SK-N-SH (cell line): ENCODE data around the gene IGFBPL1. TPM values are rescaled to one million over a fixed set of nuclear protein-coding genes. Genes with fewer than 3 reads are reported as not detected.

Source experiments
- CTCF ChIA-PET: fragments of 300-600, 350-600 bp; formaldehyde crosslinking; extraction: SDS; loops from one replicate; lab custom pipeline; 2021; lab: Yijun Ruan, JAX
- POLR2A ChIA-PET: fragments of 350-600 bp; sonication (Branson Sonifier 250); formaldehyde crosslinking; extraction: SDS; loops from one replicate; lab custom pipeline; 2020; ENCODE audit warnings: antibody characterized with exemption, inconsistent platforms; lab: Yijun Ruan, JAX
- DNase-seq: peaks from one replicate; pipeline ENCODE4 v3.0.0; 2012
- H2AFZ ChIP-seq: fragments of 200-600 bp; sonication (generic); 2 replicates; pipeline ENCODE4 v1.8.1; 2016; ENCODE audit warnings: antibody characterized with exemption, mild to moderate bottlenecking, low read depth
- H3F3A ChIP-seq: fragments of 200-600 bp; sonication (generic); replicated peaks from 2 replicates; pipeline ENCODE3; 2016; ENCODE audit warnings: antibody characterized with exemption, mild to moderate bottlenecking; ENCODE audit not compliant: insufficient read depth
- H3K27ac ChIP-seq, 2 experiments: fragments of 200-500 bp in 1 of 2; fragments of 200-600 bp in 1 of 2; sonication (Bioruptor generic) in 1 of 2; sonication (generic), shearing (Covaris generic) in 1 of 2; 2 replicates each; pipeline versions ENCODE4 v1.5.1 to v1.6.1; 2014 to 2016; ENCODE audit warnings: low read depth in 2 of 2, inconsistent platforms in 1 of 2, low read length in 1 of 2, mild to moderate bottlenecking in 1 of 2, mixed read lengths in 1 of 2
- H3K27me3 ChIP-seq: fragments of 200-600 bp; sonication (generic), shearing (Covaris generic); 2 replicates; pipeline ENCODE4 v1.6.1; 2016; ENCODE audit warnings: mixed run types; ENCODE audit not compliant: insufficient read depth
- H3K36me3 ChIP-seq, 2 experiments: fragments of 200-500 bp in 1 of 2; fragments of 200-600 bp in 1 of 2; sonication (Bioruptor generic) in 1 of 2; sonication (generic) in 1 of 2; replicated peaks in 1 of 2; 2 replicates each; pipeline versions ENCODE3 to v1.5.1; 2014 to 2016; ENCODE audit warnings: low read length in 1 of 2, mild to moderate bottlenecking in 1 of 2; ENCODE audit not compliant: insufficient read depth in 2 of 2, control insufficient read depth in 1 of 2
- H3K4me1 ChIP-seq, 2 experiments: fragments of 200-500 bp in 1 of 2; fragments of 200-600 bp in 1 of 2; sonication (Bioruptor generic) in 1 of 2; sonication (generic), shearing (Covaris generic) in 1 of 2; 2 replicates each; pipeline versions ENCODE4 v1.5.1 to v1.6.1; 2014 to 2016; ENCODE audit warnings: low read depth in 1 of 2, low read length in 1 of 2, mixed run types in 1 of 2; ENCODE audit not compliant: insufficient read depth in 2 of 2, control insufficient read depth in 1 of 2
- H3K4me2 ChIP-seq: fragments of 200-600 bp; sonication (generic), shearing (Covaris generic); 2 replicates; pipeline ENCODE4 v1.6.1; 2017; ENCODE audit warnings: mixed run types
- H3K4me3 ChIP-seq, 2 experiments: fragments of 200-500 bp in 1 of 2; fragments of 200-600 bp in 1 of 2; sonication (Bioruptor generic) in 1 of 2; sonication (generic), shearing (Covaris generic) in 1 of 2; 2 replicates each; pipeline versions ENCODE4 v1.5.1 to v1.8.1; 2014 to 2016; ENCODE audit warnings: low read depth in 2 of 2, inconsistent platforms in 1 of 2, low read length in 1 of 2, mild to moderate bottlenecking in 1 of 2, mixed read lengths in 1 of 2, moderate library complexity in 1 of 2
- H3K79me2 ChIP-seq: fragments of 200-600 bp; sonication (generic); 2 replicates; pipeline ENCODE4 v1.8.1; 2017; ENCODE audit warnings: mild to moderate bottlenecking; ENCODE audit not compliant: insufficient read depth
- H3K9ac ChIP-seq: fragments of 200-600 bp; sonication (generic); 2 replicates; pipeline ENCODE4 v1.6.1; 2017; ENCODE audit warnings: mixed run types
- H3K9me2 ChIP-seq: fragments of 200-600 bp; sonication (generic); 2 replicates; pipeline ENCODE4 v1.6.1; 2017; ENCODE audit warnings: mixed run types
- H3K9me3 ChIP-seq: fragments of 200-600 bp; sonication (generic); 2 replicates; pipeline ENCODE4 v1.6.1; 2017; ENCODE audit warnings: mixed run types, mild to moderate bottlenecking, moderate library complexity
- H4K20me1 ChIP-seq: fragments of 200-600 bp; sonication (generic); 2 replicates; pipeline ENCODE4 v1.6.1; 2017; ENCODE audit warnings: mild to moderate bottlenecking, mixed run types; ENCODE audit not compliant: insufficient read depth
- CHD2 ChIP-seq: fragments of 150-350 bp; IDR thresholded peaks from 2 replicates; pipeline ENCODE4 v1.6.1; 2018; ENCODE audit warnings: low read length; ENCODE audit not compliant: partially characterized antibody
- CTCF ChIP-seq: fragments of 200-600 bp; sonication (generic); IDR thresholded peaks from 2 replicates; pipeline ENCODE4 v1.6.1; 2017; ENCODE audit warnings: antibody characterized with exemption, mild to moderate bottlenecking, moderate library complexity
- EZH2phosphoT487 ChIP-seq: fragments of 200-600 bp; sonication (generic); IDR thresholded peaks from 2 replicates; pipeline ENCODE4 v1.6.1; 2017; ENCODE audit warnings: low read depth, mixed run types, mild to moderate bottlenecking, antibody characterized with exemption, moderate library complexity, borderline replicate concordance
- FOSL2 ChIP-seq: IDR thresholded peaks from 2 replicates; pipeline ENCODE4 v1.4.0; 2012; ENCODE audit warnings: low read depth, mild to moderate bottlenecking, moderate library complexity, borderline replicate concordance
- FOXJ3 ChIP-seq: sonication (generic); formaldehyde crosslinking; IDR thresholded peaks from 2 replicates; pipeline ENCODE4 v1.5.1; 2020; ENCODE audit warnings: mild to moderate bottlenecking, missing genetic modification reagents
- GABPA ChIP-seq: IDR thresholded peaks from 2 replicates; pipeline ENCODE4 v1.4.0; 2012; ENCODE audit warnings: low read depth, mild to moderate bottlenecking
- JUND ChIP-seq: IDR thresholded peaks from 2 replicates; pipeline ENCODE4 v1.4.0; 2012
- MAX ChIP-seq: IDR thresholded peaks from 2 replicates; pipeline ENCODE4 v1.4.0; 2012; ENCODE audit warnings: low read depth
- MXI1 ChIP-seq: IDR thresholded peaks from 2 replicates; pipeline ENCODE4 v1.6.1; 2012; ENCODE audit warnings: mild to moderate bottlenecking, low read depth, low read length, improper control_type of control experiment
- RAD21 ChIP-seq: IDR thresholded peaks from 2 replicates; pipeline ENCODE4 v1.6.1; 2012; ENCODE audit warnings: mild to moderate bottlenecking, low read length
- REST ChIP-seq: IDR thresholded peaks from 2 replicates; pipeline ENCODE4 v1.6.1; 2012; ENCODE audit warnings: mild to moderate bottlenecking, low read depth, low read length, moderate library complexity
- SIN3A ChIP-seq: IDR thresholded peaks from 2 replicates; pipeline ENCODE4 v1.6.1; 2012; ENCODE audit warnings: low read depth, mild to moderate bottlenecking, low read length, moderate library complexity, borderline replicate concordance
- SMC3 ChIP-seq: IDR thresholded peaks from 2 replicates; pipeline ENCODE4 v1.6.1; 2012; ENCODE audit warnings: low read depth, low read length, improper control_type of control experiment
- TAF1 ChIP-seq: IDR thresholded peaks from 2 replicates; pipeline ENCODE4 v1.6.1; 2012; ENCODE audit warnings: low read depth, mild to moderate bottlenecking, low read length, moderate library complexity, borderline replicate concordance
- TEAD4 ChIP-seq: IDR thresholded peaks from 2 replicates; pipeline ENCODE4 v1.4.0; 2012; ENCODE audit warnings: mild to moderate bottlenecking, borderline replicate concordance; ENCODE audit not compliant: insufficient read depth
- YY1 ChIP-seq: IDR thresholded peaks from 2 replicates; pipeline ENCODE4 v1.4.0; 2012; ENCODE audit warnings: low read depth, mild to moderate bottlenecking
- WGBS: methylation state at CpG from one replicate; pipeline ENCODE4 v1.1.6; 2017; ENCODE audit warnings: low lambda C conversion rate; 5-methylcytosine and 5-hydroxymethylcytosine counted together
- polyA plus RNA-seq, 3 experiments: library from polyadenylated mRNA; depleted of rRNA; stranded (reverse); fragments of >200 nt; gene quantifications; 2 replicates each; pipeline ENCODE4 v1.2.3, GENCODE V29; 2012
- TF ChIP-seq, protein P1 (sequence below): IDR thresholded peaks from 2 replicates; pipeline ENCODE4; 2012
- TF ChIP-seq, protein P2 (sequence below): IDR thresholded peaks from 2 replicates; pipeline ENCODE4 v1.4.0; 2012; ENCODE audit warnings: low read depth, borderline replicate concordance

Gene IGFBPL1
- polyA plus RNA-seq, 1 of the 3 experiments (the other 2 are of a cell fraction) = 0.41 TPM

DNA sequence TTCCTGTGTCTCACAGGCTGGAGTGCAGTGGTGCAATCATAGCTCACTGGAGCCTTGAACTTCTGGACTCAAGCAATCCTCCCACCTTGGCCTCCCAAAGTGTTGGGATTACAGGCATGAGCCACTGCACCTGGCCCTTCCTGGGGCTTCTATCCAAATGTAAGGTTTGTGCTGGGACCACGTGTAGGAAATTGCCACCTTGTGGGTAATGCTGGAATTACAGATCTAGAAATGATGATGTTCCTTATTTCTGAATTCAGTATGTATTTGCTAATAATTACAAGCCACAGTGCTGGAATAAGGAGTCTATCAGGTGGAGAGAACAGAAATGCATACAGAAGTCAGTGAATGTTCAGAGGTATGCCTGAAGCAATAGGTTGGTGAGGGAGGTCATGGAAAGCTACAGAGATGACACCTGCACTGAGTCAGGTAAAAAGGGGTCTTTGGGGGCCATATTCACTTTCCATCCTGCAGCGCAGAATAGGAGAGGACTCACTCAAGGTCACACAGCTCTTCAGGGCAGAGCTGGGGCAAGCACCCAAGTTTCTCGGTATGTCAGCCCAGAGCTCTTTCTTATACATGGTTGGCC is 8.8 kb upstream of the IGFBPL1 start:
- TF ChIP-seq JUND = no peak
- no peak for TF ChIP-seq CHD2
- TF ChIP-seq FOXJ3 (CRISPR knock-in tag) = no peak
- no peak for TF ChIP-seq TAF1
- TF ChIP-seq GABPA = no peak
- TF ChIP-seq, protein P1, sequence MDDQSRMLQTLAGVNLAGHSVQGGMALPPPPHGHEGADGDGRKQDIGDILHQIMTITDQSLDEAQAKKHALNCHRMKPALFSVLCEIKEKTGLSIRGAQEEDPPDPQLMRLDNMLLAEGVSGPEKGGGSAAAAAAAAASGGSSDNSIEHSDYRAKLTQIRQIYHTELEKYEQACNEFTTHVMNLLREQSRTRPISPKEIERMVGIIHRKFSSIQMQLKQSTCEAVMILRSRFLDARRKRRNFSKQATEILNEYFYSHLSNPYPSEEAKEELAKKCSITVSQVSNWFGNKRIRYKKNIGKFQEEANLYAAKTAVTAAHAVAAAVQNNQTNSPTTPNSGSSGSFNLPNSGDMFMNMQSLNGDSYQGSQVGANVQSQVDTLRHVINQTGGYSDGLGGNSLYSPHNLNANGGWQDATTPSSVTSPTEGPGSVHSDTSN = no peak
- TF ChIP-seq FOSL2 = no peak
- peak; percentile 47; the same call in 1 of the 2 replicates for TF ChIP-seq MXI1
- no peak for TF ChIP-seq EZH2phosphoT487
- 0 out of 2 replicates have a peak, but pooled peaks have one; percentile 39 for TF ChIP-seq MAX
- peak; percentile 69 for TF ChIP-seq CTCF
- TF ChIP-seq YY1 = no peak
- TF ChIP-seq, protein P2, sequence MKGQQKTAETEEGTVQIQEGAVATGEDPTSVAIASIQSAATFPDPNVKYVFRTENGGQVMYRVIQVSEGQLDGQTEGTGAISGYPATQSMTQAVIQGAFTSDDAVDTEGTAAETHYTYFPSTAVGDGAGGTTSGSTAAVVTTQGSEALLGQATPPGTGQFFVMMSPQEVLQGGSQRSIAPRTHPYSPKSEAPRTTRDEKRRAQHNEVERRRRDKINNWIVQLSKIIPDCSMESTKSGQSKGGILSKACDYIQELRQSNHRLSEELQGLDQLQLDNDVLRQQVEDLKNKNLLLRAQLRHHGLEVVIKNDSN = no peak; the same call in 1 of the 2 replicates
- TF ChIP-seq SIN3A = no peak
- TF ChIP-seq SMC3 = peak; percentile 57; the same call in 1 of the 2 replicates
- TF ChIP-seq TEAD4 = no peak
- peak; percentile 71 for TF ChIP-seq RAD21
- TF ChIP-seq REST = no peak
- H3K4me3 ChIP-seq = no peak overlapping the region
- H2AFZ ChIP-seq = no peak overlapping the region
- peaks cover 9% of the 10 kb centered on the region; the same call in 1 of the 2 replicates for H3K27me3 ChIP-seq
- no peaks in the 10 kb centered on the region for H3K9me2 ChIP-seq
- 28% methylated on average over 3 of the region's 3 CpGs for WGBS
- no peaks in the 10 kb centered on the region for H3K79me2 ChIP-seq
- H3K4me1 ChIP-seq = no peaks in the 10 kb centered on the region
- POLR2A ChIA-PET = interaction anchor here (0.6 kb wide), 1 partner anchor 484 kb away, joined by 3 read pairs; no protein-coding TSS in a partner anchor
- no peaks in the 10 kb centered on the region for H3F3A ChIP-seq
- H3K27ac ChIP-seq = no peak overlapping the region
- no peaks in the 10 kb centered on the region for H3K9me3 ChIP-seq
- H3K36me3 ChIP-seq = no peaks in the 10 kb centered on the region
- CTCF ChIA-PET = interaction anchor here (0.8 to 8.8 kb wide), 17 partner anchors 9 to 519 kb away, joined by 3 to 93 read pairs (median 5); no protein-coding TSS in a partner anchor
- H4K20me1 ChIP-seq = no peaks in the 10 kb centered on the region
- H3K4me2 ChIP-seq = no peak overlapping the region
- DNase-seq = peak; percentile 47
- no peak overlapping the region for H3K9ac ChIP-seq
